HepG2 (cell line): Measurements from ENCODE around the gene TFAP2E. TPM values are rescaled to one million over a fixed set of nuclear protein-coding genes. Genes with fewer than 3 reads are reported as not detected.

Experiments
- HNF1A ChIP-seq, 2 experiments: sonication (generic) in 1 of 2; formaldehyde crosslinking in 1 of 2; IDR thresholded peaks; 2 replicates each; pipeline versions ENCODE4 v1.4.0 to v1.6.1; 2016 to 2020; ENCODE audit warnings: borderline replicate concordance in 1 of 2, low read depth in 1 of 2, mild to moderate bottlenecking in 1 of 2, missing genetic modification reagents in 1 of 2
- SAFB2 ChIP-seq: sonication (generic); formaldehyde crosslinking; IDR thresholded peaks from 2 replicates; pipeline ENCODE4 v1.5.1; 2020; ENCODE audit warnings: missing genetic modification reagents, low read depth, mild to moderate bottlenecking, borderline replicate concordance
- ZNF234 ChIP-seq: sonication (generic); formaldehyde crosslinking; conservative IDR thresholded peaks from 2 replicates; pipeline ENCODE4 v1.5.1; 2020; ENCODE audit warnings: mild to moderate bottlenecking, missing genetic modification reagents
- polyA plus RNA-seq, 8 experiments: library from polyadenylated mRNA; depleted of rRNA in 3 of 8; stranded (reverse) in 7 of 8; unstranded in 1 of 8; fragments of >200 nt; fragmentation: Illumina TruSeq in 4 of 8; extraction: Trizol in 4 of 8; gene quantifications; 2 replicates each; pipeline versions ENCODE4 v1.2.1 to v1.2.3, GENCODE V29; 2011 to 2016; ENCODE audit warnings: low read depth in 4 of 8, missing spikeins in 1 of 8, mixed read lengths in 1 of 8; ENCODE audit not compliant: insufficient read depth in 1 of 8
- total RNA-seq, 5 experiments: library from RNA; depleted of rRNA; stranded (reverse); fragments of >200 nt; fragmentation: Illumina TruSeq; extraction: Trizol; gene quantifications; 2 replicates each; pipeline ENCODE4 v1.2.3, GENCODE V29; 2016; ENCODE audit warnings: low read depth in 1 of 5
- TF ChIP-seq, protein P1 (sequence below): sonication (generic); formaldehyde crosslinking; IDR thresholded peaks from 2 replicates; pipeline ENCODE4 v1.5.1; 2020; ENCODE audit warnings: mild to moderate bottlenecking, missing genetic modification reagents, borderline replicate concordance
- TF ChIP-seq, protein P2 (sequence below): sonication (generic); formaldehyde crosslinking; IDR thresholded peaks from one replicate; pipeline ENCODE4 v1.5.1; 2020; ENCODE audit warnings: mild to moderate bottlenecking, missing genetic modification reagents; ENCODE audit errors: not compliant biosample characterization

The TFAP2E gene
- total and polyA plus RNA-seq, 2 of the 13 experiments (the other 11 are each of a cell fraction or from before 2014, with no cell fraction given), result 0.31 to 0.41 TPM

DNA sequence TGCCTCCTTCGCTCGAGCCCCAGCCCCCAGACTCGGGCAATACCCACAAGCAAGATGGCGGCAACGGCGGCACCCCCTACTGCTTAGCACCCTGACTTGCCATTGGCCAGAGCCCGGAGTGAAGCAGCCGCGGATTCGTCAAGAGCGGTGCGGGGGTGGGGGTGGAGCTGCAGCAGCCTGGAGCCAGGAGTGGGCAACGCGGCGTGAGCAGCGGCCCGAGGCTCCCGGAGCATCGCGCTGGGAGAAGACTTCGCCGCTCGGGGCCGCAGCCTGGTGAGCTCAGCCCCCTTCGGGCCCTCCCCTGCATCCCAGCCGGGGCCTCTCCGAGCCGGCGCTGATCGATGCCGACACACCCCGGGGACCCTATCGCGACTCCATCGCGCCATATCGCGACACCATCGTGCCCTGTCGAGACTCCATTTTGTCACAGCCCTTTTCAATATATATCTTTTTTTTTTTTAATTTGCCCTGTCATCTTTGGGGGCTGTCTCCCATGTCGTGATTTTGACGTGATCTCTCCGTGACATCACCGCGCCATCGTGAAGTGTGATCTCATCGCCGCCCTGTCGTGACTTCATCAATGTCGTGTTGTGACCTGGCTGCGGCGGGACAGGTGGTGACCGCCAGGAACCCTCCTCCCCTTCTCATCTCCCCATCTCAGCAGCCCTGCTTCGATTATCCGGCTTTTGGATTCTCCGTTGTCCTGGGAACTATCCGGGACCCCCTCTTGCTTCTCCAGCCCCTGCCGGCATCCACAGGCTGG is 15.3 kb upstream of the TFAP2E start, which contains the start of gene NCDN (continued):
- TF ChIP-seq, protein P1, sequence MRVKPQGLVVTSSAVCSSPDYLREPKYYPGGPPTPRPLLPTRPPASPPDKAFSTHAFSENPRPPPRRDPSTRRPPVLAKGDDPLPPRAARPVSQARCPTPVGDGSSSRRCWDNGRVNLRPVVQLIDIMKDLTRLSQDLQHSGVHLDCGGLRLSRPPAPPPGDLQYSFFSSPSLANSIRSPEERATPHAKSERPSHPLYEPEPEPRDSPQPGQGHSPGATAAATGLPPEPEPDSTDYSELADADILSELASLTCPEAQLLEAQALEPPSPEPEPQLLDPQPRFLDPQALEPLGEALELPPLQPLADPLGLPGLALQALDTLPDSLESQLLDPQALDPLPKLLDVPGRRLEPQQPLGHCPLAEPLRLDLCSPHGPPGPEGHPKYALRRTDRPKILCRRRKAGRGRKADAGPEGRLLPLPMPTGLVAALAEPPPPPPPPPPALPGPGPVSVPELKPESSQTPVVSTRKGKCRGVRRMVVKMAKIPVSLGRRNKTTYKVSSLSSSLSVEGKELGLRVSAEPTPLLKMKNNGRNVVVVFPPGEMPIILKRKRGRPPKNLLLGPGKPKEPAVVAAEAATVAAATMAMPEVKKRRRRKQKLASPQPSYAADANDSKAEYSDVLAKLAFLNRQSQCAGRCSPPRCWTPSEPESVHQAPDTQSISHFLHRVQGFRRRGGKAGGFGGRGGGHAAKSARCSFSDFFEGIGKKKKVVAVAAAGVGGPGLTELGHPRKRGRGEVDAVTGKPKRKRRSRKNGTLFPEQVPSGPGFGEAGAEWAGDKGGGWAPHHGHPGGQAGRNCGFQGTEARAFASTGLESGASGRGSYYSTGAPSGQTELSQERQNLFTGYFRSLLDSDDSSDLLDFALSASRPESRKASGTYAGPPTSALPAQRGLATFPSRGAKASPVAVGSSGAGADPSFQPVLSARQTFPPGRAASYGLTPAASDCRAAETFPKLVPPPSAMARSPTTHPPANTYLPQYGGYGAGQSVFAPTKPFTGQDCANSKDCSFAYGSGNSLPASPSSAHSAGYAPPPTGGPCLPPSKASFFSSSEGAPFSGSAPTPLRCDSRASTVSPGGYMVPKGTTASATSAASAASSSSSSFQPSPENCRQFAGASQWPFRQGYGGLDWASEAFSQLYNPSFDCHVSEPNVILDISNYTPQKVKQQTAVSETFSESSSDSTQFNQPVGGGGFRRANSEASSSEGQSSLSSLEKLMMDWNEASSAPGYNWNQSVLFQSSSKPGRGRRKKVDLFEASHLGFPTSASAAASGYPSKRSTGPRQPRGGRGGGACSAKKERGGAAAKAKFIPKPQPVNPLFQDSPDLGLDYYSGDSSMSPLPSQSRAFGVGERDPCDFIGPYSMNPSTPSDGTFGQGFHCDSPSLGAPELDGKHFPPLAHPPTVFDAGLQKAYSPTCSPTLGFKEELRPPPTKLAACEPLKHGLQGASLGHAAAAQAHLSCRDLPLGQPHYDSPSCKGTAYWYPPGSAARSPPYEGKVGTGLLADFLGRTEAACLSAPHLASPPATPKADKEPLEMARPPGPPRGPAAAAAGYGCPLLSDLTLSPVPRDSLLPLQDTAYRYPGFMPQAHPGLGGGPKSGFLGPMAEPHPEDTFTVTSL, result no peak
- TF ChIP-seq, protein P2, sequence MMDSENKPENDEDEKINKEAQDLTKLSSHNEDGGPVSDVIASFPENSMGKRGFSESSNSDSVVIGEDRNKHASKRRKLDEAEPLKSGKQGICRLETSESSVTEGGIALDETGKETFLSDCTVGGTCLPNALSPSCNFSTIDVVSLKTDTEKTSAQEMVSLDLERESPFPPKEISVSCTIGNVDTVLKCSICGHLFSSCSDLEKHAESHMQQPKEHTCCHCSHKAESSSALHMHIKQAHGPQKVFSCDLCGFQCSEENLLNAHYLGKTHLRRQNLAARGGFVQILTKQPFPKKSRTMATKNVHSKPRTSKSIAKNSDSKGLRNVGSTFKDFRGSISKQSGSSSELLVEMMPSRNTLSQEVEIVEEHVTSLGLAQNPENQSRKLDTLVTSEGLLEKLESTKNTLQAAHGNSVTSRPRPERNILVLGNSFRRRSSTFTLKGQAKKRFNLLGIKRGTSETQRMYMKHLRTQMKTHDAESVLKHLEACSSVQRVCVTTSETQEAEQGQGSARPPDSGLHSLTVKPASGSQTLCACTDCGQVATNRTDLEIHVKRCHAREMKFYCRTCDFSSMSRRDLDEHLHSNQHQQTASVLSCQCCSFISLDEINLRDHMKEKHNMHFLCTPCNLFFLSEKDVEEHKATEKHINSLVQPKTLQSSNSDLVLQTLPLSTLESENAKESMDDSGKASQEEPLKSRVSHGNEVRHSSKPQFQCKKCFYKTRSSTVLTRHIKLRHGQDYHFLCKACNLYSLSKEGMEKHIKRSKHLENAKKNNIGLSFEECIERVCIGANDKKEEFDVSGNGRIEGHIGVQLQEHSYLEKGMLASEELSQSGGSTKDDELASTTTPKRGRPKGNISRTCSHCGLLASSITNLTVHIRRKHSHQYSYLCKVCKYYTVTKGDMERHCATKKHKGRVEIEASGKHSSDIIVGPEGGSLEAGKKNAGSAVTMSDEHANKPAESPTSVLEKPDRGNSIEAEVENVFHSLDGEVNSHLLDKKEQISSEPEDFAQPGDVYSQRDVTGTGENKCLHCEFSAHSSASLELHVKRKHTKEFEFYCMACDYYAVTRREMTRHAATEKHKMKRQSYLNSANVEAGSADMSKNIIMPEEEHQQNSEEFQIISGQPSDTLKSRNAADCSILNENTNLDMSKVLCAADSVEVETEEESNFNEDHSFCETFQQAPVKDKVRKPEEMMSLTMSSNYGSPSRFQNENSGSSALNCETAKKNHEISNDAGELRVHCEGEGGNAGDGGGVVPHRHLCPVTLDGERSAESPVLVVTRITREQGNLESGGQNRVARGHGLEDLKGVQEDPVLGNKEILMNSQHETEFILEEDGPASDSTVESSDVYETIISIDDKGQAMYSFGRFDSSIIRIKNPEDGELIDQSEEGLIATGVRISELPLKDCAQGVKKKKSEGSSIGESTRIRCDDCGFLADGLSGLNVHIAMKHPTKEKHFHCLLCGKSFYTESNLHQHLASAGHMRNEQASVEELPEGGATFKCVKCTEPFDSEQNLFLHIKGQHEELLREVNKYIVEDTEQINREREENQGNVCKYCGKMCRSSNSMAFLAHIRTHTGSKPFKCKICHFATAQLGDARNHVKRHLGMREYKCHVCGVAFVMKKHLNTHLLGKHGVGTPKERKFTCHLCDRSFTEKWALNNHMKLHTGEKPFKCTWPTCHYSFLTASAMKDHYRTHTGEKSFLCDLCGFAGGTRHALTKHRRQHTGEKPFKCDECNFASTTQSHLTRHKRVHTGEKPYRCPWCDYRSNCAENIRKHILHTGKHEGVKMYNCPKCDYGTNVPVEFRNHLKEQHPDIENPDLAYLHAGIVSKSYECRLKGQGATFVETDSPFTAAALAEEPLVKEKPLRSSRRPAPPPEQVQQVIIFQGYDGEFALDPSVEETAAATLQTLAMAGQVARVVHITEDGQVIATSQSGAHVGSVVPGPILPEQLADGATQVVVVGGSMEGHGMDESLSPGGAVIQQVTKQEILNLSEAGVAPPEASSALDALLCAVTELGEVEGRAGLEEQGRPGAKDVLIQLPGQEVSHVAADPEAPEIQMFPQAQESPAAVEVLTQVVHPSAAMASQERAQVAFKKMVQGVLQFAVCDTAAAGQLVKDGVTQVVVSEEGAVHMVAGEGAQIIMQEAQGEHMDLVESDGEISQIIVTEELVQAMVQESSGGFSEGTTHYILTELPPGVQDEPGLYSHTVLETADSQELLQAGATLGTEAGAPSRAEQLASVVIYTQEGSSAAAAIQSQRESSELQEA (CRISPR knock-in tag), result no peak
- TF ChIP-seq ZNF234 (CRISPR knock-in tag), result no peak
- TF ChIP-seq HNF1A (IDR thresholded peaks at IDR 0.05; ENCODE audit: low read depth), result no peak
- peak; percentile 69 for TF ChIP-seq HNF1A (CRISPR knock-in tag; IDR thresholded peaks at IDR 0.05; ENCODE audit: borderline replicate concordance)
- TF ChIP-seq SAFB2 (CRISPR knock-in tag), result no peak
